ENCODE results near the gene FASTK.

The FASTK gene

DNA sequence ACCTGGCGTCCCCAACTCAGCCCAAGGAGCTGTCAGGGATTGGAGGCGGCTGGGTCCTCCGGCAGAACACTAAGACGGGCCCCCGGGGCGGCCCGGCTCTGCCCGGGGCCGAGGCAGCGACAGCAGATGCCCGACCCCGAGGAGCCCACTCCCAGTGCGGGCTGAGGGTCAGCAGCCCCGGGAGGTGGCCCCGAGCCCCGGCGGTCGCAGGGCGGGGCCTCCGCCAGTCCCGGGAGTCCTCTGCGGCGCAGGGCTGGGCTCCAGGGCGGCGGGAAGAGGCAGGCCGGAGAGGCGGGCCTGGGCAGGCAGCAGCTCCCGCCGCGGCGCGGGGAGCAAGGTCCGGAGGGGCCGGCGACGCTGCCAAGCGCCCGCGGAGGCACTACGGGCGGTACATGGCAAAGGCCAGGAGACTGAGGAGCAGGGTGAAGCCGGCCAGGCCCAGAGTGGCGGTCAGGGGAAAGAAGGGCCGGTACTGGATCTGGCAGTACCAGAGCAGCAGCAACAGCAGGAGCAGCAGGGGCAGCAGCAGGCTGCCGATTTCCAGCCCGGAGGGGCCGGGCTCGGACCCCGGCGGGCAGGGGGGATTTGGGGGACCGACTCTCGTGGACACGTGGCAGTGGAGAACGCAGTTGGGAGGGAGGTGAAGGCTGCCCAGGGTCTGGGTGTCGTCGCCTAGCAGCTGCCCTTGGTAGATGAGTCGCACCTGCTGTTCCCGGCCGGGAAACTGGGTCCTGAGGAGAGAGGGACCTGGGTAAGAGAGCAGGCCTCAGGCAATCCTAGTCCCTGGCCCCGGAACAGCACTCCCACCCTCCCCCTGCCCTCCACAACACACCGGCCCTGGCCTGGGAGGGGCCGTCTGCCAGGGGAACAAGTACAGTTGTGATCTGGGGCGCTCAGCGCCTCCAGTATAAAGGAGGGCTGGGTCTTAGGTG is 827 bp upstream of the FASTK start:
- no peak for DNase-seq (ENCODE audit: low read depth in 2 of 2)

DNA sequence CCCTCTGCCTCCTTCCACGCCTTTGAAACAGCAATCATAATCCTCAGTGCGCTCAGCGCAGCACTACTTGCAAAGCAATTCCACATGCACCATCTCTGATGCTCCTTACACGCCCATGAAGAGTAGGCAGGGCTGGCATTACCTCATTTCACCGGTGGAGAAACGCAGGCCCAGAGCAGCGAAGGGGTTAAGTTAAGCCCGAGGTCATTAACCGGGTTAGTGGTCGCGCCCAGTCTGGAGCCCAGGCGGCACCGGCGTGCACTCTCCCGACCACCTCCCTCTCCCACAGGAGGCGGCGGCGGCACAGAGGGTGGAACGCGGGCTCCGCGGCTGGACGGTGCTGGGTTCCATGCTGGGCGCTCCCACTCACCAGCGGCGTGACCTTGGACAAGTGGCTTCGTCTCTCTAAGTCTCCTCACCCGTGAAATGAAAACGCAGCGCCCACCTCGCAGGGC is 515 bp downstream of the FASTK start:
- no peak for DNase-seq (ENCODE audit: low read depth in 2 of 2)

DNA sequence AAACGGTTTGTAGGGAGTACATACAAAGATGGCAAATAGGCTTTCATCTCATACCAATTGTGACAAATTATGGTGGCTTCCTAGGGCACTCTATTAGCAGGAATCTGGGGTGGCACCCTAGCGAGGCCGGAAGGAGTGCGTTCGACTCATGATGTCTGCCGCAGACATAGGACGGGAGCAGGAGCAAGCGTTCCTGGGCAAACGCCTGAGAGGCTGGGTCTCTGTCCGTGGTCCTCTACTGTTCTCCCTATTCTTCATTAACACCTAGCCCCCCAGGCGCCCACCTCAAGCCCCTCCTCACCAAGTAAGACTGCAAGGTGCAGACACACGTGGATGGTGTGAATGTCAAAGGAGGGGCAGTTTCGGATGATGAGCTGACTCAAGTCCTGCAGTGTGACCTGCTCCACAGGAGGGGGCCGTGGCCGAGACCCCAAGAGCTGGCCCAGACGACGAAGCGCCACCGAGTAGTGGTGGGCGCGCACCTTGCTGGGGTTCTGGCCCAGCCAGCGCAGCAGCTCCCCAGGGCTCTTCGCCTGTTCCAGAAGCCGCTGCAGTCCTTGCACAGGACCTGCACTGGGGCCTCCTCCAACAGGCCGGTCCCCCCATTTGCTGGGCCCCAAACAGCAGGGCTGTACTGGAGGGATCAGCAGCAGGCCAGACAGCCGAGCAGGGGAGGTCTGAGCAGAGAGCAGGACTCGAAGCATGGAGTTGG is 1.3 kb downstream of the FASTK start:
- DNase-seq (ENCODE audit: low read depth in 2 of 2), result no peak

DNA sequence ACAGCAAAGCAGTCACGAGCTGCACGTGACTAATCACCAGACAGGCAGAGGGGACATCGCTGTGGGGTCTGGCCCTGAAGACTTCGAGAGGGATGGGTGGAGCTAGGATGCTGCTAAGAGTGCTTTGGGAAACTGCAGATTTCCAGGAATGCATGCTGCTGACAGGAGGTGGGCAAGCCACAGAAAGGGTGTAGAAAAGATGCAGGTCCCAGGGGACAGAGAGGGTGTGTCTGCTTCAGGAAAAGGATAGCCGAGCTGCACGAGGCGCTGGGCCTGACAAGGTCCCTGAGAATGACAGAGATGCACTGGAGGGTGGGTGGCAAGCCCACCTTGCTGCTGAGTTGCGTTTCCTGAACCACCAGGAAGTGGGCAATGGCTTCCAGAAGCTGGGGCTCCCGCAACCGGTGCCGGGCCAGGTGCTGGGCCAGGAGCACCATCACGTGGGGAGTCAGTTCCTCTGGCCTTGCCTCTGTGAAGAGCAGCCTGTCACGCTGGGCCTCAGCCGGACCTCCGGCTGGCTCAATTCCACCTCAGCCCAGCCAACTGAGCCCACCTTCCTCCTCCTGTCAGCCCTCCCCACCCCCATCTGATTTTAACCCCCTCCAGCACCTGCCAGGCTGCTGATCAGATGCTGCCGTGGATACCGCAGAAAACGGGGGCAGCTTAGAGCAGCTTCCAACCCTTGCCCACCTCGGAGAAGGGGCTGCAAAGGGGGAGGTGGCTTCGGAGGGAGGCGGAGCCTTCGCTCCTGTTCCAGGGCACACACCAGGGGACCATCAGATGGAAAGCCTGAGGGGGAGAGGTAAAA is 2.2 kb downstream of the FASTK start:
- no peak for DNase-seq (ENCODE audit: low read depth in 2 of 2)

DNA sequence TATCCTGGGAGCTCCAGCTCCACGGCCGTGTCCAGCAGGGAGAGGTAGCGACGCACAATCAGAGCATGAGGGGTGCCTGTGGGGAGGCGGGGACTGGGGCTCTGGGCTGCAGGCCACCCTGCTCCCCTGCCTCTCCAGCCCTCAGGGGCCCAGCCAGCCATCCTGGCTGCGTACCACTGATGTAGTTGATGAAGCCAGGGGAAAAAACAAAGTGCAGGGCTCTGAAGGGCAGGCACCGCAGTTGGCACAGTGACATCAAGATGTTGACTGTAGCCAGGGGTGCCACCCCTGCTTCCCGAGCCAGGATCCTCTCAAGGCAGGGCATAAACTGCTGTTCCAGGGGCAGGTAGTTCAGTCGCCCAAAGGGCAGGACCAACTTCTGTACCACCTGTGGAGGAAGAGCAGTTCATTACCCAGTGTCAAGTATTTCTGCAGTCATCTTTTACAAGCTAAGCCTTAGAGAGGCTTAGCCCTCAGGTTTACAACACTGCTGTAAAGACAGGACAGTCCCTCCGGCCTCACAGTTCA is 2.8 kb downstream of the FASTK start:
- DNase-seq (ENCODE audit: low read depth in 2 of 2), result no peak

DNA sequence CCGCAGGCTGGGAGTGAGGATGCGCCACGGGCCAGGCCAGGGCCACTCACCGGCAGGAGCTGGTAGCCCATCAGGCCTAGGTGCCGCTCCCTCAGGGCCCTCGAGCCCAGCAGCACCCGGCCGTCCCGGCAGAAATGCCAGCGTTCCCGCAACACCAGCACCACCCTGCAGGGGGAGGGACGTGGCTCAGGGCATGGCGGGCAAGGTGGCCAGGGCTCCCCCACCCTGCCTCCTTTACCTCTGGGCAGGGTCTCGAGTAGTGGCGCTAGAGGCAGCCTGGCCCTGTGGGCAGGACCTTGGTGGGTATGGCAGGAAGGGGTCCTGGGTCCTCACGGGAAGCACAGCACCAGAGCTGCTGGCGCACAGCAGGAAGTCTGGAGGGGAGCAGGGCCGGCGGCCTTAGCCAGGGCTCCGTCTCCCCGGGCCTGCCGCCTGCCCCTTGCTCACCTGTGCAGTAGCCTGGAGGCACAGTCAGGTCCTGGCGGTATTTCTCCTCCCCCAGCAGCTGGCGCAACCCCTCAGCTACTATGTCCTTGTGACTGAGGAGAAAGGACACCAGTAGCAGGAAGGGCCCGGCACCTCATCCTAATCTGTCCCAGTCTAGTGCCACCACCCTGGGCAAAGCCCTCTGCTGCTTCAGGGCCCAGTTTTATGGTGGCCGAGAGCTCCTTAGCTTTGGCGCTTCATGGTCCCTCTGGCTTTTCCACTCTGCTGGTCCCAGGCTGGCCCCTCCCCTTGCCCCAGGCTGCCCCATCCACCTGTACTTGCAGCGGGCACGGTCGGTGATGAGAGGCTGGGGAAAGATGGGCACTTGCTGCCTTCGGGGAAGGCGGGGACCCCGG is 3.5 kb downstream of the FASTK start:
- no peak for DNase-seq (ENCODE audit: low read depth in 2 of 2)

DNA sequence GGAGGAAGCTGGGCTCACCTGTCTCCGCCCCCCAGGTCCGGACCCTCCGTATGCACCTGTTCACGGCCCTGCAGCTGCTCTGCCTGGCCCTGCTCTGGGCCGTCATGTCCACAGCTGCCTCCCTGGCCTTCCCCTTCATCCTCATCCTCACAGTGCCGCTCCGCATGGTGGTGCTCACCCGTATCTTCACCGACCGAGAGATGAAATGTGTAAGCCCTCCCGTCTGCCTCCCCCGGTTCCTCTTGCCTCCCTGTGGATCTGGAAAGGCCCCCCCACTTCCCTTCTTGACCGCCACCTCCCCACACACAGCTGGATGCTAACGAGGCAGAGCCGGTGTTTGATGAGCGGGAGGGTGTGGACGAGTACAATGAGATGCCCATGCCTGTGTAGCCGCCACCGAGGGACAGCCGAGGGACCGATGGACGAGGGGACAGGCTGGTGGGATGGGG is 4.6 kb downstream of the FASTK start:
- no peak for DNase-seq (ENCODE audit: low read depth in 2 of 2)

DNA sequence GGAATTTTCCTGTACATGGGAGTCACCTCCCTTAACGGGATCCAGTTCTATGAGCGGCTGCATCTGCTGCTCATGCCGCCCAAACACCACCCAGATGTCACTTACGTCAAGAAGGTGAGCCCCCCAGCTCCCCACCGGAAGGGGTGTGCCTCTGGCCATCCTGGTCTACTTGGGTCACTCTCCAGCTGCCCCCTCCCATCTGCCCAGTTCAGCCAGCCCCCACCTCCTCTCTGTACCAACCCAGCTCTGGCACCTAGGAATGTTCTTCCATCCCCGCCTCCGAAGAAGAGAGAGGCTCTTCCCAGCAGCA is 5.0 kb downstream of the FASTK start:
- no peak for DNase-seq (ENCODE audit: low read depth in 2 of 2)

DNA sequence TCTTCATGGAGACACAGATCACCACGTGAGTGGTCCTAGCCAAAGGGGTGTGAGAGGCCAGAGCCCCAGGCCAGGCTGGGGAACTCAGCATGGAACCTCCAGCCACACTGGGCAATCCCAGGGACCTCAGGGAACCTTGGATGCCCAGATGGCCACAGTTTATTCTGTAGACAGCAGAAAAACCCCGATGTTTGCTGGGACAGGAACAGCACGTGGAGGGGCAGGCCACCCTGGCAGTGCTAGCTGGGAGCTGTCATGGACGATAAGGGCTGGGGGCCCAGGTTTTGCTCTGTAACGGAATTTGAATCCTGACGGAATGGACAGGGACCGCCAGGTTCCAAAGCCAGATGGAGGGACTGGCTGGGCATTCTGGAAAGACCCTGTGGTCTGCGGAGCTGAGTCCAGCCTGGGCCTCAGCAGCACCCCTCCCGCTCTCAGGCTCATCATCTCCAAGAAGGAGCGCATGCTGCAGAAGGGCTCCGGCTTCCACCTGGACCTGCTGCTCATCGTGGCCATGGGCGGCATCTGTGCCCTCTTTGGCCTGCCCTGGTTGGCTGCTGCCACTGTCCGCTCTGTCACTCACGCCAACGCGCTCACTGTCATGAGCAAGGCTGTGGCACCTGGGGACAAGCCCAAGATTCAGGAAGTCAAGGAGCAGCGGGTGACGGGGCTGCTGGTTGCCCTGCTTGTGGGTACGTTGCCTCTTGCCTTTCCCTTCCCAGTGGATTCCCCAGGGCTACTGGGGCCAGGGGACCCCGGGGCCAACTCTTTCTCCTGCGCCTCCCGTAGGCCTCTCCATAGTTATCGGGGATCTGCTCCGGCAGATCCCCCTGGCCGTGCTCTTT is 5.6 kb downstream of the FASTK start:
- no peak for DNase-seq (ENCODE audit: low read depth in 2 of 2)

DNA sequence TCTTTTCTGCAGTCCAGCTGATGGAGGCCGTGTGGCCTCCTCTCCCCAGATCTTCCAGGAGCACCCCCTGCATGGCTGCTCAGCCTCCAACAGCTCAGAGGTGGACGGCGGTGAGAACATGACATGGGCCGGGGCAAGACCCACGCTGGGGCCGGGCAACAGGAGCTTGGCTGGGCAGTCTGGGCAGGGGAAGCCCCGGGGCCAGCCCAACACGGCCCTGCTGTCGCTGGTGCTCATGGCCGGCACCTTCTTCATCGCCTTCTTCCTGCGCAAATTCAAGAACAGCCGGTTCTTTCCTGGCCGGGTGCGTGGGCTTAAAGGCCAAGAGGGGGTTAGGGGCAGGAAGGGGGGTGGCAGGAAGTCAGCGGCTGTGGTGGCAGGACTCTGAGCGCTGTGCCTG is 6.6 kb downstream of the FASTK start:
- no peak for DNase-seq (ENCODE audit: low read depth in 2 of 2)

DNA sequence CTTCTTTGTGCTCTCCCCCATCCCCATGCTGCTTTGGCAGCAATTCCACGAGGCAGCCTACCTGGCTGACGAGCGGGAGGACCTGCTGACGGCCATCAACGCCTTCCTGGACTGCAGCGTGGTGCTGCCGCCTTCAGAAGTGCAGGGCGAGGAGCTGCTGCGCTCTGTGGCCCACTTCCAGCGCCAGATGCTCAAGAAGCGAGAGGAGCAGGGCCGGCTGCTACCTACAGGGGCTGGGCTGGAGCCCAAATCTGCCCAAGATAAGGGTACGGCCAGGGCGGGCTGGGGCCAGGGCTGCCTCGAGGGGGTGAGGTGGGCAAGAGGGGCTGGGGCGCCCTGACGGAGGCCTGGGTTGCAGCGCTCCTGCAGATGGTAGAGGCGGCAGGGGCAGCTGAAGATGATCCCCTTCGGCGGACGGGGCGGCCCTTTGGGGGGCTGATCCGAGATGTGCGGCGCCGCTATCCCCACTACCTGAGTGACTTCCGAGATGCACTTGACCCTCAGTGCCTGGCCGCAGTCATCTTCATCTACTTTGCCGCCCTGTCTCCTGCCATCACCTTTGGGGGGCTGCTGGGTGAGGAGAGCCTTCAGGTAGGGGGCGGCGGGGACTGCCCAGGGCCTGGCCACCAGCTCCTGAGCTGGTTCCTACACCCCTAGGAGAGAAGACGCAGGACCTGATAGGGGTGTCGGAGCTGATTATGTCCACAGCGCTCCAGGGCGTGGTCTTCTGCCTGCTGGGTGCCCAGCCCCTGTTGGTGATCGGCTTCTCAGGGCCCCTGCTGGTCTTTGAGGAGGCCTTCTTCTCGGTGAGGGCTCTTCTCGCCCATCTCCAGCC is 9.4 kb downstream of the FASTK start:
- DNase-seq (ENCODE audit: low read depth in 2 of 2), result no peak

DNA sequence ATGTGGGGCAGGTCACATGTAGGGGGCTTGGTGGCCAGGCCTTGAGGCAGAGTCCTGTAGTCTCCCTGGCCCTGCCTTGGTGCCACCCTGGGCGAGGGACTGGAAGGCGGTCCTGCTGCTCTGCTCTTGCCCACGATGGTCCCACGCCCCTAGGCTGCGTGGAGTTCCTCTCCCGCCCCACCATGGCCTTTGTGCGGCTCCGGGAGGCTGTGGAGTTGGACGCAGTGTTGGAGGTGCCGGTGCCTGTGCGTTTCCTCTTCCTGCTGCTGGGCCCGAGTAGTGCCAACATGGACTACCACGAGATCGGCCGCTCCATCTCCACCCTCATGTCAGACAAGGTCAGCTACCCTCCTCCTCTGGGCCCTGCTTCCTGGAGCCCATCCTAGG is 10.0 kb downstream of the FASTK start:
- no peak for DNase-seq (ENCODE audit: low read depth in 2 of 2)

DNA sequence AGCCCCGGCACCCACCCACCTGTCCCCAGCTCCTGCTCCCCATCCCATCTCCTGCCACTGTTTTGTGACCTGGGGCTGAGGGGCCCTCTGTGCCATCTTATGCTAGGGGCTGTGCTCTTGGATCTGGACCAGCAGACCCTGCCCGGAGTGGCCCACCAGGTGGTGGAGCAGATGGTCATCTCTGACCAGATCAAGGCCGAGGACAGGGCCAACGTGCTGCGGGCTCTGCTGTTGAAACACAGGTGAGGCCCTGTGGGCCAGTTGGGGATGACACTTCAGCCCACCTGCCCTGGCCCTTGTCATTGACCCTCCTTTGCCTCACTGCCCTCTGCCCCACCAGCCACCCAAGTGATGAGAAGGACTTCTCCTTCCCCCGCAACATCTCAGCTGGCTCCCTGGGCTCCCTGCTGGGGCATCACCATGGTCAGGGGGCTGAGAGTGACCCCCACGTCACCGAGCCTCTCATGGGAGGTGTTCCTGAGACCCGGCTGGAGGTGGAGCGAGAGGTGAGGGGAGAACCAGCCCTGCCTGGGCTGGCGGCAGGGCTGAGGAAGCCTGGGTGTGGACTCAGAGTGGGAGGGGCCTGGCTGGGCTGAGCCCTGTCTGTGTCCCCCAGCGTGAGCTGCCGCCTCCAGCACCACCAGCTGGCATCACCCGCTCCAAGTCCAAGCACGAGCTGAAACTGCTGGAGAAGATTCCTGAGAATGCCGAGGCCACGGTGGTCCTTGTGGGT is 10.6 kb downstream of the FASTK start:
- no peak for DNase-seq (ENCODE audit: low read depth in 2 of 2)

DNA sequence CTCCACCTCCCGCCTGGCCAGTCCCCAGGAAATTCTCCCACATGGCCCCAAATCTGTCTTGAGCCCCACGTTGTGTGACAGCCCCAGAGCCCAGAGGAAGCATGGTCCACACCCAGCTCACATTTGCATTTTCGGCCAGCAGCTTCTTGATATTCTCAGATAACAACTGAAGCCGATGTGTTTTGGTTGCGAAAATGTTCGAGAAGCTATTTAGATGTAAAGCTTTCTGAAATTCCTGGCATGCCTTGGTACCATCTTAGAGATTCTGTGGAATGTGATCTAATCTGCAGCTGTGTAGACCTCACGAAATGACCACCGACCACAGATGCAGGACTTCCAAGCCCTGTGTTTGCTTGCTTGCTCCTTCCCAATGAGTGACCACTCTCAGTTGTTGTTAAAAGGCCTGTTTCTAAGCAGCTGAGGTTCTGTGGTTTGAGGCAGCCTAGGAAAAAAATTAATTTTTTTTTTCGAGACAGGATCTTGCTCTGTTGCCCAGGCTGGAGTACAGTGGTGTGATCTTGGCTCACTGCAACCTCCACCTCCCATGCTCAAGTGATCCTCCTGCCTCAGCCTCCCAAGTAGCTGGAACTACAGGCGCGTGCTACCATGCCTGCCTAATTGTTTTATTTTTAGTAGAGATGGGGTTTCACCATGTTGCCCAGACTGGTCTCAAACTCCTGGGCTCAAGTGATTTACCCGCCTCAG is 12.4 kb downstream of the FASTK start:
- no peak for DNase-seq (ENCODE audit: low read depth in 2 of 2)

DNA sequence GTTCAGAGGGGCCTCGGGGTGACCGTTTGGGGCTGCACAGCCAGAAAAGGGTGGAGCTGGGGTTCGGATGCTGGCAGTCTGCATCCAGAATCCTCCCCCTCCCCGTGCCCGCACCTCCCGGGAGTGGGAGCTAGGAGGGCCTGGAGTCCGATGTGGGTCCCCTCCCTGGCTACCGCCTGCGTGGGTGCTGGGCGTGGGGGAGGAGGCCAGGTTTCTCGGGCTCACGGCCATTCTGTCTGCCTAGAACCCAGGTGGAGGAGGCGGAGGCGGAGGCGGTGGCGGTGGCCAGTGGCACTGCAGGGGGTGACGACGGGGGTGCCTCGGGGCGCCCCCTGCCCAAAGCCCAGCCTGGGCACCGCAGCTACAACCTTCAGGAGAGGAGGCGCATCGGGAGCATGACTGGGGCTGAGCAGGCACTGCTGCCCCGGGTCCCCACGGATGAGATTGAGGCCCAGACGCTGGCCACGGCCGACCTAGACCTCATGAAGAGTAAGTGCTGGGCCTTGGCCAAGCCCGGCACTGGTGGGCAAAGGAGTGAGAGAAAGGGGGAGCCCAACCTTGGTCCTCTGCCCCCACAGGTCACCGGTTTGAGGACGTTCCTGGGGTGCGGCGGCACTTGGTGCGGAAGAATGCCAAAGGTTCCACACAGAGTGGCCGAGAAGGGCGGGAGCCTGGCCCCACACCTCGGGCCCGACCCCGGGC is 14.2 kb downstream of the FASTK start:
- DNase-seq (ENCODE audit: low read depth in 2 of 2), result no peak

DNA sequence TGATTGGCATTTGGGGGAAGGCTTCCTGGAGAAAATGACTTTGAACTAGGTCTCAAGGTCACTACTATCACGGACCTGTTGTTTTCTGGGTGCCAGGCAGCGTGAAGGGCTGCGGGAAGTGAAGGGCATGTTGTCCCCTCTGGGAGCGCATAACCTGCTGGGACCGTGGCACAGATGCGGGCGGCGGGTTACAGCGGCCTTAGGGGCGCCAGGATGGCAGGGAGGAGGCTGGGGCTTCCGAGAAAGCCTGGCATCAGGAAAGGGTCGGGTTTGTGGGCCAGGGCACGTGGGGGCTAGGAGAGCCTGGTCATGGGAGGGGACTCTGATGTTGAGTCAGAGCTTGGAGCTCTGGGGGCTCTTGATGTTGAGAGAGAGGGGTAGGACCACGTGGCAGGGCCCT is 15.1 kb downstream of the FASTK start:
- DNase-seq (ENCODE audit: low read depth in 2 of 2), result no peak

DNA sequence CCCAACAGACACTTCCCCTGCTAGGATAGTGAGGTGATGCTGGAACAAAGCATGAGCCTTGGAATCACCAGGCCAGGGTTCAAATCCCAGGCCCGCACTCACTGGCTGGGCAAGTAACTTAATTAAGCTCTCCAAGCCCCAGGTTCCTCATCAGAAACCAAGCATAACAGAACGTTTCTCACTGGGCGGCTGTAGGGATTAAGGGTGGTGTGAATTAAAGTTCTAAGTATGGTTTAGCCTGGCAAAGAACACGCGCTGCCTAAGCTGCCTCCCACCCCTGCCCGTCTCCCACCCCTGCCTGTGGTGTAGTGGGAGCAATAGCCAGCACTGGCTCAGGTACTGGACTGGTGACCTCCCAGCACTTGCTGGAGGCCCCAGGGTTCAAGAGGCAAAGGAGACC is 15.6 kb downstream of the FASTK start:
- DNase-seq (ENCODE audit: low read depth in 2 of 2), result no peak

All from activated CD4-positive, alpha-beta T cell treated with anti-CD3 and anti-CD28 coated beads for 24 hours (primary cell).